PC-3 (cell line): ENCODE results near the gene POLR3E. TPM values are rescaled to one million over a fixed set of nuclear protein-coding genes. Genes with fewer than 3 reads are reported as not detected.

Source experiments
- ATAC-seq: fragments of 200-7000 bp; cut with Tn5 transposase; 2 replicates; pipeline ENCODE4 v1.9.1; 2020; ENCODE audit warnings: mild to moderate bottlenecking, moderate library complexity
- BruUV-seq: library from RNA; stranded (reverse); fragments of 400-500 nt; replicated peaks from 2 replicates; lab custom pipeline; 2021; lab: Mats Ljungman, UMichigan
- CTCF ChIA-PET: fragments of 300-600 bp; sonication (Branson Sonifier 250); formaldehyde crosslinking; loops from one replicate; lab custom pipeline; 2022; ENCODE audit warnings: antibody characterized with exemption; lab: Charles Lee
- POLR2A ChIA-PET: fragments of 300-600 bp; sonication (Branson Sonifier 250); formaldehyde crosslinking; loops from one replicate; lab custom pipeline; 2022; ENCODE audit warnings: antibody characterized with exemption; ENCODE audit not compliant: unreplicated experiment; lab: Charles Lee
- DNase-seq: peaks from one replicate; pipeline ENCODE4 v3.0.0-alpha.2; 2015
- H2AFZ ChIP-seq: fragments of 300-600 bp; sonication (generic); 2 replicates; pipeline ENCODE4 v1.6.0; 2016; ENCODE audit warnings: antibody characterized with exemption, low read length
- H3F3A ChIP-seq: fragments of 300-600 bp; sonication (generic); one replicate; pipeline ENCODE4 v1.6.0; 2017; ENCODE audit warnings: antibody characterized with exemption, low read length, control low read depth, mild to moderate bottlenecking; ENCODE audit not compliant: unreplicated experiment
- H3K27ac ChIP-seq: fragments of 300-600 bp; sonication (generic); 2 replicates; pipeline ENCODE4 v1.5.1; 2016; ENCODE audit warnings: mild to moderate bottlenecking, low read length
- H3K27me3 ChIP-seq: fragments of 300-600 bp; sonication (generic); 2 replicates; pipeline ENCODE4 v1.6.1; 2016; ENCODE audit warnings: low read length, mixed read lengths
- H3K36me3 ChIP-seq: fragments of 300-600 bp; sonication (generic); 2 replicates; pipeline ENCODE4 v1.6.1; 2016; ENCODE audit warnings: low read depth, mixed run types, low read length, mixed read lengths
- H3K4me1 ChIP-seq: fragments of 300-600 bp; sonication (generic); 2 replicates; pipeline ENCODE4 v1.5.1; 2016; ENCODE audit warnings: low read length; ENCODE audit not compliant: insufficient read depth
- H3K4me2 ChIP-seq: fragments of 300-600 bp; sonication (generic); 2 replicates; pipeline ENCODE4 v1.6.0; 2016; ENCODE audit warnings: low read length
- H3K4me3 ChIP-seq: fragments of 300-600 bp; sonication (generic); 2 replicates; pipeline ENCODE4 v1.5.1; 2016; ENCODE audit warnings: mild to moderate bottlenecking, low read length, mixed read lengths
- H3K79me2 ChIP-seq: fragments of 300-600 bp; sonication (generic); 2 replicates; pipeline ENCODE4 v1.6.1; 2017; ENCODE audit warnings: low read length, mixed read lengths
- H3K9ac ChIP-seq: fragments of 300-600 bp; sonication (generic); 2 replicates; pipeline ENCODE4 v1.6.0; 2016; ENCODE audit warnings: mild to moderate bottlenecking, low read length
- H3K9me2 ChIP-seq: fragments of 300-600 bp; sonication (generic); replicated peaks from 2 replicates; pipeline ENCODE4 v1.6.1; 2016; ENCODE audit warnings: mixed run types, low read length, mixed read lengths
- H3K9me3 ChIP-seq: fragments of 300-600 bp; sonication (generic); 2 replicates; pipeline ENCODE4 v1.6.1; 2016; ENCODE audit warnings: low read length, mixed read lengths
- H4K20me1 ChIP-seq: fragments of 300-600 bp; sonication (generic); 2 replicates; pipeline ENCODE4 v1.6.1; 2016; ENCODE audit warnings: low read length, mixed read lengths
- EZH2 ChIP-seq: fragments of 300-600 bp; sonication (generic); IDR thresholded peaks from one replicate; pipeline ENCODE4 v1.6.1; 2017; ENCODE audit warnings: antibody characterized with exemption, mild to moderate bottlenecking, low read length; ENCODE audit not compliant: unreplicated experiment
- EZH2phosphoT487 ChIP-seq: fragments of 300-600 bp; sonication (generic); IDR thresholded peaks from 2 replicates; pipeline ENCODE4 v1.6.1; 2018; ENCODE audit warnings: mild to moderate bottlenecking, antibody characterized with exemption, low read length, borderline replicate concordance
- intact Hi-C: fragments of 100-400 bp; cut with micrococcal nuclease; formaldehyde crosslinking; loops from 2 replicates; pipeline ENCODE4 v1.9.0; 2023
- total RNA-seq: library from RNA; depleted of rRNA; stranded (reverse); fragments of >200 nt; gene quantifications from 2 replicates; pipeline ENCODE4 v1.2.3, GENCODE V29; 2014
- TF ChIP-seq, protein P1 (sequence below): fragments of 300-600 bp; sonication (generic); conservative IDR thresholded peaks from 2 replicates; pipeline ENCODE4 v1.5.1; 2017; ENCODE audit warnings: antibody characterized with exemption, low read depth, mild to moderate bottlenecking, low read length

POLR3E gene
- total RNA-seq, 1 experiment from 2014 or later, result 48.8 TPM

DNA sequence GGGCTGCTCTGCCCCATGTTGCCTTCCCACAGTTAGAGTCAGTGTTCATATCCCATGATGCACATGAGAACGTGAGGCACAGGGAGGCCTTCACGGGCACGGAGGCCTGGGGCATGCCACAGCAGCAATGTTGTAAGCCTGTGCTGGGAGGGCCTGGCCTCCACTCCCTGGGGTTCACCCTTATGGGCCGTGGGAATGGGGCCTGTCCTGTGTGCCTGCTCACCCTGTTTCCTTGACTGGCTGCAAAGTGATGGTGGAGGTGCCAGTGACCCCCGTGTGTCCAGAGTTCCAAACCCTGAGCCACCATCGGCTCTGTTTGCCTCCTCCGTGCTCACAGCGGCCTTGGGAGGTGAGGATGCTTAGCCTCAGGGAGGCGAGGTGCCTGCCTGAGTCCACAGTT, 9.6 kb downstream of the POLR3E start:
- H3K36me3 ChIP-seq, result peaks cover 21% of the 10 kb centered on the region
- no peak overlapping the region for H3K4me2 ChIP-seq
- no peak overlapping the region for H3K4me3 ChIP-seq
- TF ChIP-seq EZH2 (no peak), EZH2phosphoT487 (no peak)
- TF ChIP-seq, protein P1, sequence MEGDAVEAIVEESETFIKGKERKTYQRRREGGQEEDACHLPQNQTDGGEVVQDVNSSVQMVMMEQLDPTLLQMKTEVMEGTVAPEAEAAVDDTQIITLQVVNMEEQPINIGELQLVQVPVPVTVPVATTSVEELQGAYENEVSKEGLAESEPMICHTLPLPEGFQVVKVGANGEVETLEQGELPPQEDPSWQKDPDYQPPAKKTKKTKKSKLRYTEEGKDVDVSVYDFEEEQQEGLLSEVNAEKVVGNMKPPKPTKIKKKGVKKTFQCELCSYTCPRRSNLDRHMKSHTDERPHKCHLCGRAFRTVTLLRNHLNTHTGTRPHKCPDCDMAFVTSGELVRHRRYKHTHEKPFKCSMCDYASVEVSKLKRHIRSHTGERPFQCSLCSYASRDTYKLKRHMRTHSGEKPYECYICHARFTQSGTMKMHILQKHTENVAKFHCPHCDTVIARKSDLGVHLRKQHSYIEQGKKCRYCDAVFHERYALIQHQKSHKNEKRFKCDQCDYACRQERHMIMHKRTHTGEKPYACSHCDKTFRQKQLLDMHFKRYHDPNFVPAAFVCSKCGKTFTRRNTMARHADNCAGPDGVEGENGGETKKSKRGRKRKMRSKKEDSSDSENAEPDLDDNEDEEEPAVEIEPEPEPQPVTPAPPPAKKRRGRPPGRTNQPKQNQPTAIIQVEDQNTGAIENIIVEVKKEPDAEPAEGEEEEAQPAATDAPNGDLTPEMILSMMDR, result no peak
- no TSS peak for BruUV-seq
- ChIA-PET POLR2A (no interaction called here), CTCF (no interaction called here)
- H3K27me3 ChIP-seq, result no peaks in the 10 kb centered on the region
- ATAC-seq (no peak), DNase-seq (no peak)
- H4K20me1 ChIP-seq, result no peaks in the 10 kb centered on the region
- H3F3A ChIP-seq, result no peaks in the 10 kb centered on the region
- no peaks in the 10 kb centered on the region for H3K9me2 ChIP-seq
- intact Hi-C loops, result no loop called here
- H2AFZ ChIP-seq, result no peak overlapping the region
- no peak overlapping the region for H3K27ac ChIP-seq
- peaks cover 16% of the 10 kb centered on the region for H3K79me2 ChIP-seq
- no peak overlapping the region for H3K9ac ChIP-seq
- H3K4me1 ChIP-seq, result no peaks in the 10 kb centered on the region
- no peaks in the 10 kb centered on the region for H3K9me3 ChIP-seq

DNA sequence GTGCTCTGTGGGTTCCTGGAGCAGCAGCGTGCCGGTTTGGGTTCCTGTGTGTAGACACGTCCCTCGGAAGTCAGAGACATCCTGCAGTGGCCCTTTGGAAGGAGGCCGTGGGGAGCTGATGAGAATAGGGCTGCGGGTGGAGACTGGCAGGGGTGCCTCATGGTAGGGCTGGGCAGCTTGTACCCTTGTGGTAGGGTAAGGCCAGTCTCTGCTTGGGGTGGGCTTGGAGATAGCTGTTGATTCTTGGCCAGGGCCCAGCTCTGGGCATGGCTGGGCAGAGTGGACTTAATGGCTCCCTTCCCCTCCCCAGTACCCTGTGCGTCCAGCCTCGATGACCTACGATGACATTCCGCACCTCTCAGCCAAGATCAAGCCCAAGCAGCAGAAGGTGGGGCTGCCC, 10.6 kb downstream of the POLR3E start:
- no TSS peak for BruUV-seq
- no peak overlapping the region for H2AFZ ChIP-seq
- H3K9me3 ChIP-seq, result no peaks in the 10 kb centered on the region
- no peaks in the 10 kb centered on the region for H3F3A ChIP-seq
- no peaks in the 10 kb centered on the region for H4K20me1 ChIP-seq
- no peak overlapping the region for H3K4me2 ChIP-seq
- peaks cover 6% of the 10 kb centered on the region; the same call in 1 of the 2 replicates for H3K79me2 ChIP-seq
- peaks cover 15% of the 10 kb centered on the region for H3K36me3 ChIP-seq
- intact Hi-C loops, result no loop called here
- no peaks in the 10 kb centered on the region for H3K4me1 ChIP-seq
- ChIA-PET CTCF (no interaction called here), POLR2A (no interaction called here)
- no peak overlapping the region for H3K4me3 ChIP-seq
- DNase-seq, result no peak
- H3K27me3 ChIP-seq, result no peaks in the 10 kb centered on the region
- ATAC-seq, result no peak
- no peak for TF ChIP-seq EZH2
- H3K27ac ChIP-seq, result no peak overlapping the region
- no peak overlapping the region for H3K9ac ChIP-seq
- H3K9me2 ChIP-seq, result no peaks in the 10 kb centered on the region

DNA sequence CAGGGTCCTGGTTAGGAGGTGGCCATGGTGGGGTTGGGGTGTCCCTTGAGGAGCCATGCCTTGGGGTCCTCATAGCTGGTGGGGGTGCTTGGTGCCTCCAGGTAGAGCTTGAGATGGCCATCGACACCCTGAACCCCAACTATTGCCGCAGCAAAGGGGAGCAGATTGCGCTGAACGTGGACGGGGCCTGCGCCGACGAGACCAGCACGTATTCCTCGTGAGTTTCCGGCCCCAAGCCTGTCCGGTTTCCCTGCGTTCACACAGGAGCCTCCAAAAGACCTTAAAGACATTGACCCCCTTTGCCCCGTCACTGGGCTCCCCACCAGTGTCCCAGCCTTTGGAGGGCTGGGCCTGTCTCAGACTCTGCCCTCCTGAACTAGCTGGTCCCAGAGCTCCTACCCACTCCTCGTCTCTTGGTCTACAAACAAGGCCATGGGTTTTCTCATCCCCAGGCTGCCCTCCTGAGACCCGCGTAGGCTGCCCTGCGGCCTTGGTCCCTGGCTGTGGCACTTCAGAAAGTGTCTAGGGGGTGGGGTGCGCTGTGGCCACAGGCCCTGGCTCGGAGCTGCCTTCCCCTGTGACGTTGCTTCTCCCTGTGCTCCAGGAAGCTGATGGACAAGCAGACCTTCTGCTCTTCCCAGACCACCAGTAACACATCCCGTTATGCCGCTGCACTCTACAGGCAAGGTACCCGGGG, 11.8 kb downstream of the POLR3E start:
- no peak for DNase-seq
- Histone ChIP-seq H3K9ac (no peak overlapping the region), H3K36me3 (peaks cover 15% of the 10 kb centered on the region), H3K4me3 (no peak overlapping the region), H3K27me3 (no peaks in the 10 kb centered on the region), H3K4me1 (no peaks in the 10 kb centered on the region), H3K27ac (no peak overlapping the region), H3F3A (no peaks in the 10 kb centered on the region), H4K20me1 (no peaks in the 10 kb centered on the region), H2AFZ (no peak overlapping the region), H3K9me2 (no peaks in the 10 kb centered on the region), H3K9me3 (no peaks in the 10 kb centered on the region), H3K4me2 (no peak overlapping the region), H3K79me2 (0 out of 2 replicates have a peak, but pooled peaks cover 4% of the 10 kb centered on the region)
- intact Hi-C loops, result no loop called here
- TF ChIP-seq, protein P1, result no peak
- TF ChIP-seq EZH2 (no peak), EZH2phosphoT487 (no peak)
- POLR2A ChIA-PET, result no interaction called here
- CTCF ChIA-PET, result no interaction called here
- no TSS peak for BruUV-seq
- ATAC-seq, result no peak
